ENCODE results near the gene SLC30A7. TPM values are rescaled to one million over a fixed set of nuclear protein-coding genes. Genes with fewer than 3 reads are reported as not detected.
"Not testable (repeated sequence)": the region's sequence is repeated elsewhere in the genome, so short reads cannot be mapped to it uniquely, and the experiment has no call there.

Gene SLC30A7
- total and polyA plus RNA-seq, 8 donors = 17.6 to 46.7 (median 20.6) TPM

DNA sequence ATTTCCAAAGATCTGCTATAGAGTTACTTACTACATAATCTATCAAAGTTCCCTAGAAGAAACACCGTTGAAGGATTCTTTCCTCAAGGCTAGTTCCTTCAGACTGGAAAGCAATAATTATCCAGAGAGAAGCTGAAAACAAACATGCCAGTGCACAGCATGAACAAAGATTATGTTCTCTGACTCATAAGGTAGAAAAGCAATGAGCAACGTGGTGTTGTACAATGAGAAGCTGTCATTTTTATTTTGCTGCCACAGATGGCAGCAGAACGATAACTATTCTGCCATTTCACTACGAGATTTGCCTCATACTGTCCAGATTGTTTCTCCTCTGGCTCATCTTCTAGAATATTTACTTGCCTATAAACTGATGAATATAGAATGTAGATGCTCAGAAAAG lies 11.9 kb upstream of the SLC30A7 start:
- Histone ChIP-seq H3K36me3 (no peaks in the 10 kb centered on the region), H3K27ac (no peak overlapping the region), H3K9me3 (peaks cover 0 to under 1% of the 10 kb centered on the region in 2 donors), H3K4me1 (no peaks in the 10 kb centered on the region), H3K4me3 (no peak overlapping the region), H3K27me3 (no peaks in the 10 kb centered on the region)
- DNase-seq (no peak), ATAC-seq (no peak)
- TF ChIP-seq, protein P1, sequence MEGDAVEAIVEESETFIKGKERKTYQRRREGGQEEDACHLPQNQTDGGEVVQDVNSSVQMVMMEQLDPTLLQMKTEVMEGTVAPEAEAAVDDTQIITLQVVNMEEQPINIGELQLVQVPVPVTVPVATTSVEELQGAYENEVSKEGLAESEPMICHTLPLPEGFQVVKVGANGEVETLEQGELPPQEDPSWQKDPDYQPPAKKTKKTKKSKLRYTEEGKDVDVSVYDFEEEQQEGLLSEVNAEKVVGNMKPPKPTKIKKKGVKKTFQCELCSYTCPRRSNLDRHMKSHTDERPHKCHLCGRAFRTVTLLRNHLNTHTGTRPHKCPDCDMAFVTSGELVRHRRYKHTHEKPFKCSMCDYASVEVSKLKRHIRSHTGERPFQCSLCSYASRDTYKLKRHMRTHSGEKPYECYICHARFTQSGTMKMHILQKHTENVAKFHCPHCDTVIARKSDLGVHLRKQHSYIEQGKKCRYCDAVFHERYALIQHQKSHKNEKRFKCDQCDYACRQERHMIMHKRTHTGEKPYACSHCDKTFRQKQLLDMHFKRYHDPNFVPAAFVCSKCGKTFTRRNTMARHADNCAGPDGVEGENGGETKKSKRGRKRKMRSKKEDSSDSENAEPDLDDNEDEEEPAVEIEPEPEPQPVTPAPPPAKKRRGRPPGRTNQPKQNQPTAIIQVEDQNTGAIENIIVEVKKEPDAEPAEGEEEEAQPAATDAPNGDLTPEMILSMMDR (IDR thresholded peaks at IDR 0.05) = no peak
- intact Hi-C loops (cut with DNase I) = no loop called here

DNA sequence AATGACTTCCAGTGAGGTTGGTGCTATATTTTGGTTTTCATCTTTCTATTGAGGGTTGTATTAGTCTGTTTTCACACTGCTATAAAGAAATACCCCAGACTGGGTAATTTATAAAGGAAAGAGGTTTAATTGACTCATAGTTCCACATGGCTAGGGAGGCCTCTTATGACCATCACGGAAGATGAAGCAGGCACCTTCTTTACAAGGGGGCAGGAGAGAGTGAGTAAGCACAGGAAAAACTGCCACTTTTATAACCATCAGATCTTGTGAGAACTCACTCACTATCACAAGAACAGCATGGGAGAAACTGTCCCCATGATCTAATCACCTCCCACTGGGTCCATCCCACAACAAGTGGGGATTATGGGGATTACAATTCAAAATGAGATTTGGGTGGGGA lies 6.9 kb upstream of the SLC30A7 start:
- H3K27me3 ChIP-seq; intact Hi-C loops (cut with DNase I); DNase-seq; H3K36me3 ChIP-seq; H3K4me3 ChIP-seq; H3K4me1 ChIP-seq; ATAC-seq; H3K27ac ChIP-seq: not testable (repeated sequence)
- H3K9me3 ChIP-seq = peaks cover 0 to 18% of the 10 kb centered on the region in 2 donors

DNA sequence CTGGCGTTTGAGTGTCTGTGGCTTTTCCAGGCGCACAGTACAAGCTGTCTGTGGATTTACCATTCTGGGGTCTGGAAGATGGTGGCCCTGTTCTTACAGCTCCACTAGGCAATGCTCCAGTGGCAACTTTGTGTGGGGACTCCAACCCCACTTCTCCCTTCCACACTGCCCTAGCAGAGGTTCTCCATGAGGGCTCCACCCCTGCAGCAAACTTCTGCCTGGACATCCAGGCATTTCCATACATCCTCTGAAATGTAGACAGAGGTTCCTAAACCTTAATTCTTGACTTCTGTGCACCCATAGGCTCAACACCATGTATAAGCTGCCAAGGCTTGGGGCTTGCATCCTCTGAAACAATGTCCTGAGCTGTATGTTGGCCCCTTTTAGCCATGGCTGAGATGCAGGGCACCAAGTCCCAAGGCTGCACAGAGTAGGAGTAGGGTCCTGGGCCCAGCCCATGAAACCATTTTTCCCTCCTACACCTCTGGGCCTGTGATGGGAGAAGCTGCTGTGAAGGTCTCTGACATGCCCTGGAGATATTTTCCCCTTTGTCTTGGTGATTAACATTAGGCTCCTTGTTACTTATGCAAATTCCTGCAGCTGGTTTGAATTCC lies 5.9 kb upstream of the SLC30A7 start:
- H3K36me3 ChIP-seq; ATAC-seq; H3K27ac ChIP-seq; H3K4me3 ChIP-seq; intact Hi-C loops (cut with DNase I); DNase-seq; H3K4me1 ChIP-seq; H3K27me3 ChIP-seq: not testable (repeated sequence)
- peaks cover 0 to 18% of the 10 kb centered on the region in 2 donors for H3K9me3 ChIP-seq

DNA sequence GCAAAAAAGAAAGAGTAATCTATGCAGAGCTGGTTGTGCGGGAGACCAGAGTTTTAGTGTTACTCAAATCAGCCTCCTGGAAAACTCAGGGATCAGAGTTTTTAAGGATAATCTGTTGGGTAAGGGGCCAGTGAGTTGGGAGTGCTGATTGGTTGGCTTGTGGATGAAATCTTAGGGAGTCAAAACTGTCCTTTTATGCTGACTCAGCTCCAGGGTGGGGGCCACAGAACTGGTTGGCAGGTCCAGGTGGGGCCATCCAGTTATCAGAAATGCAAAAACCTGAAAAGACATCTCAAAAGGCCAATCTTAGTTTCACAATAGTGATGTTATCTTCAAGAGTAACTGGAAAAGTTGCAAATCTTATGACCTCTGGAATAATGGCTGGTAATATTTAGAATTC lies 4.5 kb upstream of the SLC30A7 start:
- intact Hi-C loops (cut with DNase I) = no loop called here
- H3K4me3 ChIP-seq = no peak overlapping the region
- TF ChIP-seq, protein P1 (IDR thresholded peaks at IDR 0.05) = no peak
- H3K27ac ChIP-seq = no peak overlapping the region
- no peaks in the 10 kb centered on the region for H3K27me3 ChIP-seq
- H3K36me3 ChIP-seq = no peaks in the 10 kb centered on the region
- DNase-seq (no peak), ATAC-seq (no peak)
- H3K4me1 ChIP-seq = peaks cover 0 to 8% of the 10 kb centered on the region in 2 donors
- H3K9me3 ChIP-seq = peaks cover 0 to 18% of the 10 kb centered on the region in 2 donors

DNA sequence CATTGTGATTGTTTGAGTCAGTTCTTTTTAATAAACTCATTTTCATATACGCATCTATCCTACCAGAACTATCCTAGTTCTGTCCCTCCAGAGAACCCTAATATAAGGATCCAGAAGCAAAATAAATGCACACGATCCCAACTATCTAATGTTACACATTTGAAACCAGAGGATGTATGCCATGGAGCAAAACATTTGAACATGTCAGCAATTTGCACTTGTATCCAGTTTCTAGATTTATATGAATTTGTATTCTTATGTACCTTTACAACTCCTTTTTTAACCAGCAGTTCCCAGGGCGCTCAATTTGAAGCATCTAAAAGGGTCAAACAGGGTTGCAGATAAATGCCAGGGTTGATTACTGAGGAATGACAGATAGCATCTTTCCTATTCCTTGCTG lies 3.3 kb upstream of the SLC30A7 start:
- intact Hi-C loops (cut with DNase I) = no loop called here
- Histone ChIP-seq H3K4me1 (peaks cover 8 to 18% of the 10 kb centered on the region in 2 donors), H3K36me3 (no peaks in the 10 kb centered on the region), H3K9me3 (peaks cover 0 to 18% of the 10 kb centered on the region in 2 donors), H3K27me3 (no peaks in the 10 kb centered on the region), H3K4me3 (no peak overlapping the region), H3K27ac (no peak overlapping the region)
- TF ChIP-seq, protein P1 (IDR thresholded peaks at IDR 0.05) = no peak
- DNase-seq (no peak), ATAC-seq (no peak)

DNA sequence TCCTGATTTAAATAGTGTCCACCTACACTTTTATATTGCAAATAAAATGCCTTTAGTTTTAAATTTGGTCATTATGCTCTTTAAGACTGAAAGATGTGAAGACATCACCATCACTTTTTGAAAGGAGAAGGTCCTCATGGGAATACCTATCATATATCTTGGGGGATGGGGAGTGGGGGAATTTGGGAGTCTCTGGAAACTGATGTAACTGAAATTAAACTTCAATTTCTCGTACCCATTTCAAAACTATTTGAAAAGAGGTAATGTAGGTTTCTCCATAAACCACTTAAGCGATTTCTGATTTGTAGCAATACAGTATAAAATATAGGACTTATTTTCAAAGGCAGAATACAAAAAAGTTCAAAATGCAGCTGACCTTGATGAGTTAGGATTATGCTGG lies 2.2 kb upstream of the SLC30A7 start:
- no peaks in the 10 kb centered on the region for H3K27me3 ChIP-seq
- H3K4me3 ChIP-seq = peak overlapping the region in 1 of 2 donors; percentile 69
- no peak for DNase-seq
- H3K27ac ChIP-seq = no peak overlapping the region
- TF ChIP-seq, protein P1 (IDR thresholded peaks at IDR 0.05) = no peak
- intact Hi-C loops (cut with DNase I) = no loop called here
- no peak for ATAC-seq
- no peaks in the 10 kb centered on the region for H3K36me3 ChIP-seq
- peaks cover 8 to 30% of the 10 kb centered on the region in 2 donors for H3K4me1 ChIP-seq
- peaks cover 0 to 18% of the 10 kb centered on the region in 2 donors for H3K9me3 ChIP-seq
